Measurements from ENCODE around the gene PIK3CA.
A peak's percentile ranks its signal among the peaks of the same experiment; 100 is the strongest.
"Not testable (repeated sequence)": the region's sequence is repeated elsewhere in the genome, so short reads cannot be mapped to it uniquely, and the experiment has no call there.

Gene PIK3CA

DNA sequence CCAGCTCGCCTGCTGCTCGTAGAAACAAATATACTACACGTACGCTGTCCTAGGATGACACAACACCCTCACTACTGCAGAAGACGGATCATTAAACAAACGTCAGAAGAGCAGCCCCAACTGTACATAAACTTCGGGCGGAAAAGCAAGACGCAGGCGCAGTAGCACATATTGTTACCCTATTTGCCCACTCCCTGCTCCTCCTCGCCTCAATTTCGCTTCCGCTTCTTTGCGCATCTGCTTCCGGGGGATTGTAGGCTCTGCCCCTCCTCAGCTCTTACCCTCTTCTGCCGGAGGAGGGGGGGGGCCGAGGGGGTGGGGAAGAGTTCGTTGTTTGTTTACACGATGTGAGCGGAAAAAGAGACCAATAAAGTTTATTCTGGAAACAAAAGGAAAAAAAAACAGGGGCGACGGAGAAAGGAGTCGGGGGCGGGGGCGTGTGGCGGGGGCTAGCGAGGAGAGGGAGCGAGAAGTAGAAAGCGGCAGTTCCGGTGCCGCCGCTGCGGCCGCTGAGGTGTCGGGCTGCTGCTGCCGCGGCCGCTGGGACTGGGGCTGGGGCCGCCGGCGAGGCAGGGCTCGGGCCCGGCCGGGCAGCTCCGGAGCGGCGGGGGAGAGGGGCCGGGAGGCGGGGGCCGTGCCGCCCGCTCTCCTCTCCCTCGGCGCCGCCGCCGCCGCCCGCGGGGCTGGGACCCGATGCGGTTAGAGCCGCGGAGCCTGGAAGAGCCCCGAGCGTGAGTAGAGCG lies at the start of gene PIK3CA:
Gene PIK3CA (plus strand): TSS at position 485 of the 743 bp plus-strand sequence. CDS start 50,469 bp downstream, outside the sequence.
- peak; percentile 99 to 100 for DNase-seq

DNA sequence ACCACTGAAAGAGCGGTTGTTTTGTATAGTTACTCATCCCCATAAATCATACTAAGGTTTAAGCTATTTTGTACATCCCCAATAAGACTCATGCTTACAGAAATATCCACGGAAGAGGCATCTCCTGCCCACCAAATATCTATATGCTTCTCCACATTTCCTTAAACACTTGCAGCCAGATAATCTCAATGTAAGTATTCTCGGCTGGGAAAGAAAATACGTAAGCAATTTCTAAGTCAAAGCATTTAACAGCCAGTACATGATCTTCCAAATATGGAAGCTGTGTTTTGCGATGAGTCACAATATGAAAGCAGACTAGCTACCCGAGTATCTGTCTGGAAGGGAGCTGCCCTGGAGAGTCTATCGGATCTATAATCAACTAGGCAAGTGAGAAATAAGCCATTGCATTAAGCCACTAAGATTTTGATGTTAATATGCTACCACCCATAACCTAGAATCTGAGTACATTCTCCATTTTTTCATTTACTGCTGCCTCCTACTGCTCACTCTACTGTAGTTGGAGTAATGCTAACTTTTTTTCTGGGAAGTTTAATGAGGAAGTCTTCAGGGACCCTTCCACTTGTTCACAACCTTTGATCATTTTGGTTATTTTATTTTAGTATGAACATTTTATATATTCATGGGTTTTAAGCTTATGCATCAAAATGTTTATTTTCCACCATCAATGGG lies 49.6 kb upstream of the PIK3CA start:
- peak in 1 of 2 experiments; percentile 20 for DNase-seq

DNA sequence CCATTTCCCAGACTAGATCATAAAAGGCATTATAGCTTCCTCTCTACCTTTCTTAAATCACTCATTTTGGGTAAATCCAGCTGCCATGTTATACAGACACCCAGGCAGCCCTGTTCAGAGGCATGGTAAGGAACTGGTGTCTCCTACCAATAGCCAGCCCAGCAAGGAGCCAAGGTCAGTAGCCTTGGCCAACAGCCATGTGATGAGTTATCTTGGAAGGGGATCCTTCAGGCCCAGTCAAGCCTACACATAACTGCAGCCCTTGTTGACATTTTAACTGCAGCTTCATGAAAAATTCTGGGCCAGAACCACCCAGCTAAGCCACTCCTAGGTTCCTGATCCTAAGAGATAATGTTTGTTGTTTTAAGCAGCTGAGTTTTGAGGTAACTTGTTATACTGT lies 47.5 kb upstream of the PIK3CA start:
- no peak for DNase-seq

DNA sequence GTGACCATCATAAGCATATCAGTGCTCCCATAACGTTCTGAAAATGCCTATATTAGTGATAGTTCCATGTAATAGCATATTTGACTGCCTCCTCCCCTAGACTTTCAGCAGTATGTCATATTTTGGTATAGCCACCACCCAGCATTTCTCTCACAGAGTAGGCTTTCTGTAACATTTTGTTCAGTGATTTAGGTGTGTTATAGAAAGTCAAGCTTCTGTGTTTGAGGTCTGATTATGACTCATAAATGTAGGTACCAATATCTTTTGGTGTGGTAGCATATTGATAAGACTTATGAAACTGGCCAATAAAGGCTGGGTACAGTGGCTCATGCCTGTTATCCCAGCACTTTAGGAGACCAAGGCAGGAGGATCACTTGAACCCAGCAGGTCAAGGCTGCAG lies 42.3 kb upstream of the PIK3CA start:
- DNase-seq = no peak

DNA sequence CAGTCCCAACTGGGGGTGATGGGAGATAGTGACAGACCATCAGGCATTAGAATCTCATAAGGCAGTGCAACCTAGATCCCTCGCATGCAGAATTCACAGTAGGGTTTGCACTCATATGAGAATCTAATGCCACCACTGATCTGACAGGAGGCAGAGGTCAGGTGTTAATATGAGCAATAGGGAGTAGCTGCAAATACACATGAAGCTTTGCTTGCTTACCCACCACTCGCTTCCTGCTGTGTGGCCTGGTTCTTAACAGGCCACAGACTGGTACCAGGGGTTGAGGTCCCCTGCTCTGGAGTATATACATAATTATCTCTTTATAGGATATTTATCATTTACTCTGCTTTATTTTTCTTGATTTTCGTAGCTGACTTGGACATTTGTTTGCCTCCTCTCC lies 40.5 kb upstream of the PIK3CA start:
- DNase-seq = no peak

DNA sequence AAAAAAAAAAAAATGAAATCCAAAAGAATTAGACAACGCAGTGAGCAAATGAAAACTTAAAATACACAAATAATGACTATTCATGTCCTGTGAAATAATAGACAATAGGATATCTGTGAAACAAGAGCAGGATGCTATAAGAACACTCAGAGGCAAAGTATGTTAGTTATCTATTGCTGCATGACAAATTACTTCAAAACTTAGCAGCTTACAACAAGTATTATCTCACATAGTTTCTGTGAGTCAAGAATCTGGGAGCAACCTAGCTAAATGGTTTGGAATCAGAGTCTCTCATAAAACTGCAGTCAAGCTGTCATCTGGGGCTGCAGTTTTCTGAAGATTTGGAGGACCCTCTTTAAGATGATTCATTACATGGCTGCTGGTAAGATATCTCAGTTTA lies 40.1 kb upstream of the PIK3CA start:
- DNase-seq = no peak

DNA sequence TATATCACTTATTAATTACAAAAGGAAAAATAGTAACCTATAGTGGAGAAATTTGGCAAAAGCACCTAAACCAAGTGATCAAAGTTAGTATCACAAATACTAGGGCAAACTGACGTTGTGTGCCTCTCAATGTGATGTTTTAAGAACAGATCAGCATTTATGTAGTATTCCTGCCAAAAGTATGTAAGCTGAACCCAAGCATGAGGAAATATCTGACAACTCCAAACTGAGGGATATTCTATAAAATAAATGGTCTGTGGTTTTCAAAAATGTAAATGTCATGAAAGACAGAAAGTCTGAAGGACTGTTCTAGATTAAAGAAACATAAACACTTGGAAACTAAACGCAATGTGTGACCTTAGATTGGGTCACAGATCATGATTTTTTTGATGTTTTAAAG lies 34.3 kb upstream of the PIK3CA start:
- DNase-seq = no peak

DNA sequence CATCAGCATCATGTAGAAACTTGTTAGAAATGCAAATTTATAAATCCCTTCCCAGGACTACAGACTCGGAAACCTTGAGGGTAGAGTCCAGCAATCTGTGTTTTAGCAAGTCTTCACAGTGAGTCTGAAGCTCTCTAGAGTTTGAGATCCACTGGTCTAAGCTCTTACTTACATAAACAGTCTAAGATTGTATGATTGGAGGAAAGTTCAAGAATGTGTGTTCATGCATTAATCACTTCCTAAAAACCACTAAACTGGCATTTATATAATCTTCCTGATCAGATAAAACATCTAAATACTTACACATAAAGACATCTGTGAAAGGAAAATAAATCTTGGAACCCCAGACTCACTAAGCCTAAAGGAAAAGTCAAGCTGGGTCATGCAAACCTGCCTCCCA lies 32.7 kb upstream of the PIK3CA start:
- not testable (repeated sequence) for DNase-seq

DNA sequence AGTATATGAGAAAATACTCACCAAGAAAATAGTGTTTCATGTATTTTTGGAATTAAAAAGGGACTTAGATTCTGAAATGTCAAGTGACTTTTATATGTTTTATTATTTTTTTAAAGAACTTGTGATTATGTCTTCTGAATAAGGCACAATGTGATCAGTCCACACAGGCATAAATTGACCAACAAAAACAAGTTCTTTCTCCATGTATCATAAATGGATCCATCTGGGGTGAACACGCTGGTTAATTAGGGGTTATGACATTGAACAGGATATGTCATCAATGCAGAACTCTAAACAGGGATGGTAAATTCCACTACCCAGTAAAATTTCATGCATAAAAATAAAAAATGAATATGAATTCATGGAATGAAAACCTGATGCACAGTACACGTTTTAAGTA lies 31.3 kb upstream of the PIK3CA start:
- DNase-seq = no peak

DNA sequence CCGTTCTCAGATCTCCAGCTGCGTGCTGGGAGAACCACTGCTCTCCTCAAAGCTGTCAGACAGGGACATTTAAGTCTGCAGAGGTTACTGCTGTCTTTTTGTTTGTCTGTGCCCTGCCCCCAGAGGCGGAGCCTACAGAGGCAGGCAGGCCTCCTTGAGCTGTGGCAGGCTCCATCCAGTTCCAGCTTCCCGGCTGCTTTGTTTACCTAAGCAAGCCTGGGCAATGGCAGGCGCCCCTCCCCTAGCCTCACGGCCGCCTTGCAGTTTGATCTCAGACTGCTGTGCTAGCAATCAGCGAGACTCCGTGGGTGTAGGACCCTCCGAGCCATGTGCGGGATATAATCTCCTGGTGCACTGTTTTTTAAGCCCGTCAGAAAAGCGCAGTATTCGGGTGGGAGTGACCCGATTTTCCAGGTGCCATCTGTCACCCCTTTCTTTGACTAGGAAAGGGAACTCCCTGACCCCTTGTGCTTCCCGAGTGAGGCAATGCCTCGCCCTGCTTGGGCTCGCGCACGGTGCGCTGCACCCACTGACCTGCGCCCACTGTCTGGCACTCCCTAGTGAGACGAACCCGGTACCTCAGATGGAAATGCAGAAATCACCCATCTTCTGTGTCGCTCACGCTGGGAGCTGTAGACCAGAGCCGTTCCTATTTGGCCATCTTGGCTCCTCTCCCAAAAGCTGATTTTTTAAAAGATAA lies 15.8 kb upstream of the PIK3CA start:
- not testable (repeated sequence) for DNase-seq

DNA sequence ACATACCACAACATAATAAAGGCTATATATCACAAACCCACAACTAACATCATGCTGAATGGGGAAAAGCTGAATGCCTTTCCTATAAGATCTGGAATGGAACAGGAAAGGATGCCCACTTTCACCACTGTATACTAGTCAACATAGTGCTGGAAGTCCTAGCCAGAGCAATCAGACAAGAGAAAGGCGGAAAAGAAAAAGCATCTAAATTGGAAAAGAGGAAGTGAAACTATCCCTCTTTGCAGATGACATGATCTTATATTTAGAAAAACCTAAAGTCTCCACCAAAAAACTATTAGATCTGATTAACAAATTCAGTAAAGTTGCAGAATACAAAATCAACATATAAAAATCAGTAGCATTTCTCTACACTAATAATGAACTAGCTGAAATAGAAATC lies 14.6 kb upstream of the PIK3CA start:
- DNase-seq = no peak

DNA sequence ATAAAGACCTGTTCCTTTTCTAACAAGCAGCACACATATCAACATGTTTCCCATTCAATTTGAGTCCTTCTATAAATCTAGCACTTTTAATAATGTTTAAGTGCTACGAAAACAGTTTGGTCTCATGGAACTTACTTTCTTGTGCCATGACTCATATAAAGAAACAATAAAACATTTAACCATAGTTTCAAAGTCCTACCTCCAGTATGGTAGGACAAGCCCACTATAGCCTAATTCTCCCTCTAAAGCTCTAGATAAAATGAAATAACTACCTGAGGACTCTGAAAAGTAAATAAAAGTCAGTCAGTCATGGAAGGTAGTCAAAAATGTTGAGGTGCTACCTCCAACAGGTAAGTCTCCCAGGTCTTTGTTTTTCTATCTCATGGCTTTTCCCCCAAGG lies 12.0 kb upstream of the PIK3CA start:
- DNase-seq = no peak

DNA sequence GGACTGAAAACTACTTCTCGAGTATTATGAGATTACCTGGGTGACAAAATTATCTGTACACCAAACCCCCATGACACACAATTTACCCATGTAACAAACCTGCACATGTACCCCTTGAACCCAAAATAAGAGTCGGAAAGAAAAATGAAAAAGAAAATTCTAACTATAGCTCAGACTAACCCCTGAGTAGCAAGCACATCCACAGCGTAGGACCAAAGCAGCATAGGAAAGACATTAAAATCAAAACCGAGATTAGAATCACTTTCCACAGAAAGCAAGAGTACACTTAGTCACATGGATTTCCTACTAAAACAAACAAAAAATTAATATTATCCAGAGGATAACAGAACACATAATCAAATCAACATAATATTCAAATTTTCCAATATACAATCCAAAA lies 6.3 kb upstream of the PIK3CA start:
- DNase-seq = no peak

DNA sequence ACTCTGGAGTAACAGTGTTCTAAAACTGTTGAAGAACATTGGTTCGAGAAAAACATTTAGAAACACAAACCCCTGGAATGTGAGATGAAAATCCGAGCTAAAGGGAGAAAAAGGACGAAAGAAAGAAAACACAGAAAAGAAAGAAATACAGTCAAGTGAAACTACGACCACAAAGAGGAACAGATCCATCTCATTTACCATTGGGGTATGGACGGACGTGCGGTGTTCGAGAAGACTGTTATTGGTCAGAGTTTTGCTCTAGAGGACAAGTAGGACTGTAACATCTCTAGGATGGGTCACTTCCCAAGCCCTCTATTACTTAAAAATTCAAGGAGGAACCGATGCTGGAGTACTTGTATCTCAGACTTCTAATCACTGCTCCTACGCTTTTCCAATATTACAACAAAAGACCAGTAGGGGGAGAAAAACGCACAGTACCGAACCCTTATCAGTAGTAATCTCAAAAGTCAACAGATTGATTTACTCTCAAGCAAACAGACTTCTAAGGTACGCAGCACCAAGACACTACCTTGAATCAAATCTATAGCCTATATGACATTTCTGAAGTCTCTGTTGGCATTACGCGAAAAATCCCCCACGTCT lies 1.1 kb upstream of the PIK3CA start:
- peak; percentile 78 to 81 for DNase-seq

DNA sequence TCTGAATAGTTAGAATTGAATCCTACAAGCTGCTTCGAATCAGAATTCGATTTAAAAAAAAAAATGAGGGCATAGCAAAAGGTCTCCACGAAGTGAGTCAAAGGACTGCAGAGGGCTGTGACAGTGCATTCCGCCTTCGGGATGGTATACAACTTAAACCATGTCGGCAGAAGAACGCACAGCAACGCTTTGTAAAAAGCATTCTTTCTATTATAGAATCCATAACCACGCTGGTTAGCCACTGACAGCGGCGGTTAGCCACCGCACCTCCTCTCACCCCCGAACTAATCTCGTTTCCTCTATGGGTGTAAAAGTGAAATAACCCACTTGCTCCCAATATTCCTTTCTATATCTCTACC lies 664 bp upstream of the PIK3CA start:
- no peak for DNase-seq

DNA sequence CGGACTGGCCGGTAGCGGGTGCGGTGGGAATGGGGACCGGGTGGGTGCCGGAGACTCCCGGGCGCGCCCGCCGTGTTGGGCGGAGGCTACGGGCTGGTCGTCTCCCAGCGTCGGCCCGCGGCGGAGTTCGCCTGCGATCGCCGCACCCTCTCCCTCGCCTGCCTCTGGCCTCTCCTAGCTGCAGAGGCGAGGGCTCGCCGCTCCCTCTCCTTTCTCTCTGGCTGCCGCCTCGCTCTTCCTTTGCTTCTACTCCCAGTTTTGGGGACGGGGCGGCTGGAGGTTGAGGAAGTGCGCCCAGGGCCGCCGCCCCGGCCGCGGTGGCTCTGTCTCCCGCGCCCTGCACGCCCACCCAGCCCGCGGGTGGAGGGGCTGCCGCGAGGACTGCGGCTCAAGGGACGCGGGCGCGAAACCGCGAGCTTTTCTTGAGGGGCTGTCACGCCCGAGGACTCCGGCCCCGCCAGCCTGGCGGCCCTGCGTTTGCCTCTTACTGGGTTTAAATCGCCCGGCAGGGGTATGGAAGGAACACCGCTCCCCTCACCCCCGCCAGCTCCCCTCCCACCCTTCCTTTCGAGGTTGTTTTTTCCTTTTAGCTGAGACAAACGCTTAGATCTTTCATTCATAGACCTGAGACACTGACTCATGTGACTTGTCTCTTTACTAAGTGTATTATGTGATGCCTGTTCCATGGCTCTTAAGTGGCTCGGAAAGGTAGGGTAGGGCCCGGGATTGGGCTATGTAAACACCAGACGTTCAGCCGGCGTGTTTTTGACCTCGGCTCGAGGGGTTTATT lies 654 bp downstream of the PIK3CA start:
- peak in 1 of 2 experiments; percentile 31 for DNase-seq

DNA sequence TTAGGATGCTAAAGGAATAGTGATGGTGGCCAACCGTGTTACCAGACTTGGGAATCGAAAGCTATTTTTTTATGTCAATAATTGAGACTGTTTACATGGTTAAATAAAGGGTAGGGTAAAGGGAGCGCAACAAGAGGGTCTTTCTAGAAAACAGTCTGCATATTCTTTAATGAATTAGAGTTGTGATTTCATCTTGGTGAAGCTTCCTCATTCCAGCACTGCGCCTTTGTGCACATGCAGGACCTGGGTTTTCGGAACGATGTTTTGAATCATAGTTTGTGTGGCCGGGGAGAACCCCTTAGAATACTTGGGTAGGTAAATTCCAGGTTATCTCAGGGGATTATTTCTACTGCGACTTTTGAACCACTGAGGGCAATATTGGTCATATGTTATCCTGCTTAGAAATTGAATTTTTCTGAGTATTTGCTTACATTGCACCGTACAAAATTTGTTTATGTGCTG lies 1.3 kb downstream of the PIK3CA start:
- DNase-seq = peak; percentile 65 to 68

DNA sequence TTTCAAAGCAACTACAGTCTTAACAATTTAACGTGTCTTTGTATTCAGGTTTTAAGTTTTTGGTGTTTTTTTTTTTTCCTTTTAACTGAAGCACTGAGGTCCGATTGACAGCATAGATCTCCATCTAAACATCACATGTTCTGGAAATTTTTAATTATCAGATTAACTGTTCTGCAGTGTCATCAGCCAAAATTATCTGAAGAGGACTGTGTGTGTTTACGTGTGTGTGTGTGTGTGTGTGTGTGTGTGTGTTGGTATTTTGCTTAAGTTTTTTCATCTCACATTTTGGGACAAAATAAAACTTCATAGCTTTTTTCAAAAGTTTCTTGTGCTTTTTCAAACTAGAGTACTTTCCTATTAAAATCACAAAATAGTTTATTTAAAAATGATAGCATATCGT lies 1.8 kb downstream of the PIK3CA start:
- no peak for DNase-seq

DNA sequence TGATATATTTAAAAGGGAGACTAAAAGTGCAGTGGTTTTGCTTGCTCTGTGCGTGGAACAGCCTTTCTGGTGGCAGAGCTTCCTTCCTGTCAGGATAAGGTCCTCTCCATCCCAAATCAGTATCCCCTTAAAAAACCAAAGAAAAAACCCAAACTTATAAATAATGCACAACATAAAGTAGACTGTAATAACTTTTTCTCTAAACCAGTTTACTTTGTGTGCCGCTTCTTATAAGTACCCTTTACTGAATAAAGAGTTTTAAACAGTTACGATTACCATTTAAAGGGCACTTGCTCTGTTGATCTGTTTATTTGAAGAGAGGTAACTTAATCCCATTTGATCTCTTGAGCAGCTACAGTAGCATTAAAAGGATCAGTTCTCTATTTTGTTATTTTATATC lies 2.5 kb downstream of the PIK3CA start:
- DNase-seq = no peak

DNA sequence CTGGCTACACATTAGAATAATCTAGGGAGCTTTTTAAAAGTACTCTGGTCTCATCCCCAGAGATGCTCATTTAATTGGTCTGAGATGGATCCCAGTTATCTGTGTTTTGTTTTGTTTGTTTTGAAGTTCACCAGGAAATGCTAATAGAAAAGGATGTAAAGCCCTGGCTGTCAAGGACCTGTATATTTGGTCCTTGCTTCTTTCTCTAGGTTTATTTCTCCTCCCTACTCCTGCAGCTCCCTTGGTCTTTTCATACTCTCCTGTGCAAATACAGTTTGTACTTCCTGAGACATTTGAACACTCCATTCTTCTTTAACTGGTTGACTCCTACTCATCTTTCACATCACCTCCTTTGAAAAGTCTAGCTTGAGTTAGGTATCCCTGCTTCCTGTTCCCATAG lies 3.3 kb downstream of the PIK3CA start:
- no peak for DNase-seq

DNA sequence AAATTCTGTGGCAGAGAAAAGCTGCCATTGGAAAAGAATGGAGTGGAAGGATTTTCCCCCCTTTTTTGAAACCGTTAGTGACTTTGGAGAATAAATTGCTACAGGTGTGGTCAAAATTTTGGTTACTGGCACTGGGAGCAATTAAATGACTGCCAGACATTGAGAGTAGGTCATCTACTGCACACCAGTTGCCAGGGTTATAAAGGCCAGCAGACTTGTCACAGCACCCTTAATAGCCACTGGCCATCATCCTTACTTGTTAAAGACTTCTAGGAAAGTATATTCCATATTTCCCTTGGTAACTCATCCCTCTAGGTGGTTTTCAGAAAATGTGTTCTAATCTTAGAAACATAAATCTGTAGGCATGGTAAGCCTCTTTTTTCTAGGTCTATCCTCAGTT lies 8.0 kb downstream of the PIK3CA start:
- DNase-seq = no peak

DNA sequence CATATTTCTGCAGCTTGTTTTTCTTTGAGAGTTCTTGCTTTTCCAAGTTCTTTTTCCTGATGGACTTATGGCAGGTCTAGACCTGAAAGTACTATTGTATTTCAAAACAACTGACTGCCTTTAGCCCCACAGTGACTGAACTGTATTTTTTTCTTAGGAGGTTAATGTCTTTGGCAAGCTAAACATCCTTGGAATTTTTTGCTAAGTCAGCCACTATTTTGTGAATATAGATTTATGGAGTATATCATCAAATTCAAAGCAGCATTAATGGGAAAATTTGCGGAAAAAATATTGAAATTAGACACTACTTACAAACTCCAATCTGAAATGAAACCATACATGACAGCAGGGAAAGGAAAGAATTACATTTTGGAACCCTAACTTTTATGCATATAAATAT lies 8.6 kb downstream of the PIK3CA start:
- no peak for DNase-seq

Measured in AML-193 (cell line).